AG09309 (cell line): ENCODE results near the gene ARHGAP30.

ENCODE experiments used
- DNase-seq: peaks from one replicate; pipeline ENCODE4 v3.0.0-alpha.2; 2010; ENCODE audit warnings: low read depth
- H3K4me3 ChIP-seq: 2 replicates; pipeline ENCODE4 v1.5.1; 2011; ENCODE audit warnings: mild to moderate bottlenecking, low read depth, low read length, moderate library complexity; ENCODE audit not compliant: control insufficient read depth
- TF ChIP-seq, protein P1 (sequence below): IDR thresholded peaks from 2 replicates; pipeline ENCODE4 v1.5.1; 2011; ENCODE audit warnings: mild to moderate bottlenecking, low read depth, low read length, inconsistent platforms; ENCODE audit not compliant: insufficient read depth, control insufficient read depth; ENCODE audit errors: missing control alignments

Gene ARHGAP30

DNA sequence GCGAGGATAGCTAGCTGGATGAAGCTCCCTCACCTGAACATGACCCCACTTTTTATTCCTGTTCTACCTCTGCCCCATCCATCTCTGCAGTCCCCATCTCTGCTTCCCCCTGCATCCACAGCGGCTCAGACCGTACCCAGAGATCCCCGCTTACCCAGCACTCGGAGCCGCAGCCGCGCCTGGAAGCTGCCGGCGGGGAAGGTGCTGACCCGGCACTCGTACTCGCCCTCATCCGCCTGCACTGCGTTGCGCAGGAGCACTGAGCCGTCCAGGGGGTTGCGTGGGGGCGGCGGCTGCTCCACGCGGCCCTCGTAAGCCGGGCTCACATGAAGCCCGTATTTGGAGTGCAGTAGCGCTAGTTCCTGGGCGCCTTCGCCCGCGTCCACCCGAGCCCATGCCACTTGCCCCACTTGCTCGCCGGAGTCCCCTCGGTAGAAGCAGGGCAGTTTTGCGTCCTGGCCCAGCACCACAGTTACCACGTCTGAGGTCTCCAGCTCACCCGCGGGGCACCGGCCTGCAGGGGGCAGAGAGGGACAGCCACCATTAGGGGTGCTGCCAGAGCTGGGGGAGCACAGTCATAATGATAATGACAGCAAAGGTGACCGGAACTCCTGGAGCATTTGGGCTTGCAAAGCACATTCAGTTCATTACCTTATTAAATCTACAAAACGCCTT is 9.9 kb upstream of the ARHGAP30 start:
- DNase-seq, result no peak
- no peak overlapping the region for H3K4me3 ChIP-seq
- TF ChIP-seq, protein P1, sequence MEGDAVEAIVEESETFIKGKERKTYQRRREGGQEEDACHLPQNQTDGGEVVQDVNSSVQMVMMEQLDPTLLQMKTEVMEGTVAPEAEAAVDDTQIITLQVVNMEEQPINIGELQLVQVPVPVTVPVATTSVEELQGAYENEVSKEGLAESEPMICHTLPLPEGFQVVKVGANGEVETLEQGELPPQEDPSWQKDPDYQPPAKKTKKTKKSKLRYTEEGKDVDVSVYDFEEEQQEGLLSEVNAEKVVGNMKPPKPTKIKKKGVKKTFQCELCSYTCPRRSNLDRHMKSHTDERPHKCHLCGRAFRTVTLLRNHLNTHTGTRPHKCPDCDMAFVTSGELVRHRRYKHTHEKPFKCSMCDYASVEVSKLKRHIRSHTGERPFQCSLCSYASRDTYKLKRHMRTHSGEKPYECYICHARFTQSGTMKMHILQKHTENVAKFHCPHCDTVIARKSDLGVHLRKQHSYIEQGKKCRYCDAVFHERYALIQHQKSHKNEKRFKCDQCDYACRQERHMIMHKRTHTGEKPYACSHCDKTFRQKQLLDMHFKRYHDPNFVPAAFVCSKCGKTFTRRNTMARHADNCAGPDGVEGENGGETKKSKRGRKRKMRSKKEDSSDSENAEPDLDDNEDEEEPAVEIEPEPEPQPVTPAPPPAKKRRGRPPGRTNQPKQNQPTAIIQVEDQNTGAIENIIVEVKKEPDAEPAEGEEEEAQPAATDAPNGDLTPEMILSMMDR, result no peak

DNA sequence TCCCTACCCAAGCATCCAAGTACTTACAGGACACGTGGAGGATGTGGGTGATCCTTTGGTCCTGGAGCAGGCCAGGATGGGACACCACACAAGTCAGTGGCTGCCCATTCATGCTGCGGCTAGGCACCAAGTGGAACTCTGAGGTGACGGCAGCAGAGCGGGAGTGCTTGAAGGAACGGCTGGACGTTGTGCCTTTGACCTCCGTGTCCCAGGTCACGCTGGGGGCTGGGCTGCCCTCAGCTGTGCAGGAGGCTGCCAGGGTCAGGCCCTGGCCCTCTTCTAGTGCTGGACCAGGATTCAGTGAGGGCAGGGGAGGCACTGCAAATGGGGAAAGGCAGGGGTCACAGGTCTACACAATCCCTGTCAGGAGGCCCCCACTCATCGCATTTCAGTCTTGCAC is 7.7 kb upstream of the ARHGAP30 start:
- H3K4me3 ChIP-seq, result no peak overlapping the region
- TF ChIP-seq, protein P1, result no peak
- no peak for DNase-seq

DNA sequence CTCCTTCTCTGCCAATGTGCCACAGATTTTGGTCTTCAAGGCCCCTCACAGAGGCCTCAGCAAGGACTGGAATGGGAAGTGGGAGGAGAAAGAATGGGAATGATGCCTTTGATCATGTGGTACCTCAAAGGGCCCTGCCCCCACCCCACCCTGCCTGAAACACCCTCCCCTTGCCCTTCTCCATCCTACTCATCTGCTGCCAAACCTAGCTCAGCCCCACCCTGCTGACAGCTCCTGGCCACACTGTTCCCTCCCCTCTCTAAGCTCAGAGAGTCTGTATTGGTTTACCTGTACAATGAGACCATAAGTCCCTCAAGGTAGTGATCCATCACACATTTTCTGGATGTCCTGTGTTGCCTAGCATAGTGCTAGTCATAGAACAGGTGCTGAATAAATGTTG is 6.7 kb upstream of the ARHGAP30 start:
- DNase-seq, result no peak
- TF ChIP-seq, protein P1, result no peak
- H3K4me3 ChIP-seq, result no peak overlapping the region

DNA sequence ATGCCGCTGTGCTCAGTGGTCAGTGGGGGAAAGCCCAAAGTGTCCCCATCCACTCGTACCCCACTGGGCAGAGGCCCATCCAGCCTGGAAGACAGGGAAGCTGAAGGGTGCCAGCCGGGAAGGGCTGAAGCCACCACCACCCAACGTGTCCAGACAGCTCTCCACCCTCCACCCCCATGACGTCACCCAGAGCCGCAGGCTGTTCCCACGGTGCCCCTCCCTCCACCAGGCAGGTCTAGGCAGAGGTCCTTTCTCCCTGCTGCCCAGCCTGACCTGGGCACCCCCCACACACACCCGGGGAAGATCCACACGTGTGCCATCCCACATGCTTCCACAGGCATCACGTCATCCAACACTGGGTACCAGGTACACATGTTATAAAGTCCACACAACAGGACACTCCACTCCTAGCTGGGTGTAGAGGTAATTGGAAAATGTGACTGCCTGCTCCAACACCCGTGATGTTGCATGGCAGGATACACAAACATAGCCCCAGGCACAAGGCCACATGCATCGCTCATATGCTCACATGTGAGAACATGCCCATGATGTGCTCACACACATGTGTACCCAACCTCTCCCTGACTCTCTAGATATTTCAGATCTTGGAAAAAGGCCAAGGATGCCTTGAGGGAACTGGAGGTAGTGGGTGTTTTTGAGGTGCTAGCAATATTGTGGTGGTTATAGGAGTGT is 5.1 kb upstream of the ARHGAP30 start:
- no peak for DNase-seq
- TF ChIP-seq, protein P1, result no peak
- H3K4me3 ChIP-seq, result no peak overlapping the region

DNA sequence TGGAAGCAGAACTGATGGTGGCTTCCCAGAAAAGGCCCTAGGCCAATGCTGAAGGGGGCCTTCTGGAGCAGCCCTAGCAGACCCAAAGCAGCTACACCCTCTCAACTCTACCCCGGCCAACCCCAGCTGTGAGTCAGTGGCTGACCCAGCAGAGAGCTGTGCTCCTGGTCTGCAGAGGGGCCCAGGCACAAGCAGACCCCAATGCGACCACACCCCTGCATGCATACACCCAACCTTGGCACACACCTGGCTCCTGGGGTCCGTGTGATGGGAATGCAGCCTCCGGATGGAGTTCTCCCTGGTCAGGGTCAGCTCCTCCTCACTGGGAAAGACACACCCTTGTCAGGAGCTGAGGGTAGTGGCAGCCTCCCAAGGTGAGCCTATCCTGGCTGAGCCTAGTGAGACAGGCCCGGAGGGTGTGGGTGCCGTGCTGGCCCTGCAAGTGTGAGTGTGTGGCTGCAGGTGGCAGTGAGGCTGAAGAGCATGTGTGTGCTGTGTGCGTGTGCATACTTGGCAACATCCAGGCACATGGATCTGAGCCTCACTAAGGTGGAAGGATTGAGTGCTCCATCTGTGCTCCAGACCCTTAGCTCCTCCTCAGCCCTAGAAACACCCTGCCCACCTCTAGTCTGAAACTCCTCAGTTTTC is 3.9 kb upstream of the ARHGAP30 start:
- DNase-seq, result no peak
- TF ChIP-seq, protein P1, result no peak
- H3K4me3 ChIP-seq, result no peak overlapping the region

DNA sequence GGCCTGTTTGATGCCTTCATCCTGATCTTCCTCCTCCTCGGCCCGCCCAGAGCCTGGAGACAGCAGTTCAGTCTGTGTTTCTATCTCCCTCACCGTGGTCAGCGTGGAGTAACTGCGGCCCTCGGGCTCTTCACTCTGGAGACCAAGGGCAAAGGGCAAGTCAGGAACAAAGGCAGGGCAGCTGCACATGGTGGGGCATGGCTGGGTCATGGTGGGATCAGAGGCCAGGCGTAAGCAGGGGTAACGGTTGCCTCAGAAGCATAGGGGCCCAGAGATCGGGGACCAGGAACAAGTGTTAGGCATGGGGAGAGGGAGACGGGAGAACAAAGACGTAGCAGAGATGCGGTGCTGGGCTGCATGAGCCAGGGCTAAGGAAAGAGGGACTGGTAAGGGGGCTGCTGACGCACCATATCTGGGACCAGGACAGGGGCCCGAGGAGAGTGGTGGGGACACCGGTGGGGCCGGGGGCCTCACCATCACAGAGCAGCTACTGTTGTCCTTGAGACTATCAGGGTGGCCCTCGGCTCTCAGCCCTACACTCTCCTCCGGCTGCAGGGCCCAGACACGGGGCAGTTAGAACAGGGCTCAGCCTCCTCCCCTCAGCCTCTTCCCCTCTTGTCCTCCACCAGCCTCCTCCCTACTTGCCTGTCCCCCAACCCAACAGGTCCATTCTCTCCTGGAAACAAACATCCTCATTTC is 3.2 kb upstream of the ARHGAP30 start:
- TF ChIP-seq, protein P1, result no peak
- no peak for DNase-seq
- no peak overlapping the region for H3K4me3 ChIP-seq
